ENCODE measurements around the gene BAIAP3. TPM values are rescaled to one million over a fixed set of nuclear protein-coding genes. Genes with fewer than 3 reads are reported as not detected.
A peak's percentile ranks its signal among the peaks of the same experiment; 100 is the strongest.
"Not testable (repeated sequence)": the region's sequence is repeated elsewhere in the genome, so short reads cannot be mapped to it uniquely, and the experiment has no call there.

BAIAP3 gene
- total RNA-seq, 1 donor from 2014 or later, result 11.4 TPM

GRCh38 chr16:1315081-1316032 is 18.1 kb upstream of the BAIAP3 start:
- FAIRE-seq (no peak), DNase-seq (ENCODE audit: low spot score in 2 of 2) (no peak)

GRCh38 chr16:1316033-1316405 is 17.4 kb upstream of the BAIAP3 start:
- no peak for FAIRE-seq
- no peak for DNase-seq (ENCODE audit: low spot score in 2 of 2)

GRCh38 chr16:1317479-1318267 is 15.8 kb upstream of the BAIAP3 start:
- FAIRE-seq, result no peak
- DNase-seq (ENCODE audit: low spot score in 2 of 2), result no peak

- FAIRE-seq (no peak), DNase-seq (ENCODE audit: low spot score in 2 of 2) (no peak)
Measured at GRCh38 chr16:1318268-1318545, 15.2 kb upstream of the BAIAP3 start.

- DNase-seq (ENCODE audit: low spot score in 2 of 2), result no peak
- FAIRE-seq, result no peak
Measured at GRCh38 chr16:1319041-1319440, 14.4 kb upstream of the BAIAP3 start.

- no peak for DNase-seq (ENCODE audit: low spot score in 2 of 2)
- FAIRE-seq, result no peak
Measured at GRCh38 chr16:1320097-1320496, 13.3 kb upstream of the BAIAP3 start.

- FAIRE-seq (no peak), DNase-seq (ENCODE audit: low spot score in 2 of 2) (no peak)
Measured at GRCh38 chr16:1320658-1321240, 12.7 kb upstream of the BAIAP3 start.

DNA sequence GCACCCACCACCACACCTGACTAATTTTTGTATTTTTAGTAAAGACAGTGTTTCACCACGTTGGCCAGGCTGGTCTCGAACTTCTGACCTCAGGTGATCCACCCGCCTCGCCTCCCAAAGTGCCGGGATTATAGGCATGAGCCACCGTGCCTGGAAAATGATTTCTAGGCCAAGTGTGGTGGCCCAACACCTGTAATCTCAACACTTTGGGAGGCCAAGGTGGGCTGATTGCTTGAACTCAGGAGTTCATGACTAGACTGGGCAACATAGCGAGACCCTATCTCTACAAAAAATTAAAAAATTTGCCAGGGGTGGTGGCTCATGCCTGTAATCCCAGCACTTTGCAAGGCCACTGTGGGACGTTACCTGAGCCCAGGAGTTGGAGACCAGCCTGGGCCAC is 11.0 kb upstream of the BAIAP3 start:
- FAIRE-seq (no peak), DNase-seq (ENCODE audit: low spot score in 2 of 2) (no peak)

- FAIRE-seq (no peak), DNase-seq (ENCODE audit: low spot score in 2 of 2) (peak; percentile 75 to 78)
Measured at GRCh38 chr16:1323296-1324239, 9.9 kb upstream of the BAIAP3 start.

- no peak for FAIRE-seq
Measured at GRCh38 chr16:1324286-1324826, 9.1 kb upstream of the BAIAP3 start.

DNA sequence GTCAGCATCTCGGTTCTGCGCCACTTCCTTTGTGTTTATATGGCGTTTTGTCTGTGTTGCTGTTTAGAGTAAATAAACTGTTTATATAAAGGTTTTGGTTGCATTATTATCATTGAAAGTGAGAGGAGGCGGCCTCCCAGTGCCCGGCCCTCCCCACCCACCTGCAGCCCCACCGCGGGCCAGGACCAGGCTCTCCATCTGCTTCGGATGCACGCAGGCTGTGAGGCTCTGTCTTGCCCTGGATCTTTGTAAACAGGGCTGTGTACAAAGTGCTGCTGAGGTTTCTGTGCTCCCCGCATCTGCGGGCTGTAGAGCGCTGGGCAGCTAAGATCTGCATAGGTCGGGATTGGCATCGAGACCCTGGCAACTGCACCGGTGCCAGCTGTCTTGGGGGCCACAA is 8.2 kb upstream of the BAIAP3 start:
- no peak for FAIRE-seq
- DNase-seq (ENCODE audit: low spot score in 2 of 2), result no peak

More at GRCh38 chr16:1324286-1324826, 9.1 kb upstream of the BAIAP3 start:
- DNase-seq (ENCODE audit: low spot score in 2 of 2), result no peak

- no peak for FAIRE-seq
- DNase-seq (ENCODE audit: low spot score in 2 of 2), result no peak
Measured at GRCh38 chr16:1325673-1326371, 7.6 kb upstream of the BAIAP3 start.

GRCh38 chr16:1326391-1326790 is 7.1 kb upstream of the BAIAP3 start:
- no peak for FAIRE-seq

DNA sequence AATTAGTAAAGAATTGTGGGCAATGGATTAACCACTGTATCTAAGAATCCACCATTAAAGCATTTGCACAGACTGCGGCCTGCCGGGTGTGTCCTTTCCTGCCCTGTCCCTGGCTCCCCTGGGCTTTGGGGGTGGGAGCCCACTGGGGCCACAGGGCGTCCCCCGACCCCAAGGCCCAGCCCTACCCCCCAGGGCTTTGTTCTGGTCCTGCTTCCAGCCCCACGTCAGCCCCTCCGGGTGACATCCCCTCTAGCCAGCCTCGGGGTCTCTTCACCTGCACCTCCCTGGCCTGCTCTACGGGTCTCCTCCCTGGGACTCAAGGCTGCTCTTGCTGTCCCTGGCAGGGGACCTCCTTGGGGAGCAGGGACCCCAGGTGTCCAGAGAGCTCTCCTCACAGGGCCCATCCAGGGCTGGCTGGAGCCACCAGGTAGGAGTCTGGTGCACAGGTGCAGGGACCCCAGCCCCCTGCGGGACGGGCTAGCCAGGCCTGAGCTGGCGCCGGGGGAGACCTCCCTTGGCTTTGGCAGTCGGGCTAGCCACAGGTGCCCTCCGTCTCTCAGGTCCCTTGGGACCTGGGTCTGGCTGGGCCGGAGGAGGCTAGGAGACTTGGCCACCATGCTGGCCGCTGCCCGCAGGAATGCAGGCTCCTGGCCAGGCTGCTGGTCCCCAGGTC is 6.4 kb upstream of the BAIAP3 start:
- FAIRE-seq (no peak), DNase-seq (ENCODE audit: low spot score in 2 of 2) (no peak)

More at GRCh38 chr16:1326391-1326790, 7.1 kb upstream of the BAIAP3 start:
- DNase-seq (ENCODE audit: low spot score in 2 of 2), result no peak

DNA sequence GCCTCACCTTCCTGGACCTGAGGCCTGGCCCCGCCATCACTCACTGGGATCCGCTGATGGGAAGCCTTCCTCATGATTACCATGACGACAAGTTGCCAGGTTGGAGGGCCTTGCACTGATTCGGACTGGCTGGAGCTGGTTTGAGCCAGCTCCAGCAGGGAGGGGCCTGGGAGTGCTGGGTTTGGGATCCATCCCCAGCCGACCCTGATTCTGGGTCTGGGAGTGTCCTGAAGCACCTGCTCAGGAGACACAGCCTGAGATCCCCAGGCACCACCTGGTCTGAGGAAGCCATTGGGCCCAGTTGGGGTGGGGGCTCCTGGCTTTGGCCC is 5.9 kb upstream of the BAIAP3 start:
- FAIRE-seq (no peak), DNase-seq (ENCODE audit: low spot score in 2 of 2) (no peak)

DNA sequence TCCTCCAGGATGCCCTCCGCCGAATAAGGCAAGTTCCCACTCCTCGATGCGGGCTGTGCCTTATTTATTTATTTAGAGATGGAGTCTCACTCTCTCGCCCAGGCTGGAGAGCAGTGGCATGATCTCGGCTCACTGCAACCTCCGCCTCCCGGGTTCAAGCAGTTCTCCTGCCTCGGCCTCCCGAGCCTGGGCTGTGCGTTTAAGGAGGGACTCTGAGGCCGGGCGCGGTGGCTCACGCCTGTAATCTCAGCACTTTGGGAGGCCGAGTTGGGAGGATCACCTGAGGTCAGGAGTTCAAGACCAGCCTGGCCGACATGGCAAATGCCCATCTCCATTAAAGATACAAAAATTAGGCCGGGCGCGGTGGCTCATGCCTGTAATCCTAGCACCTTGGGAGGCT is 5.3 kb upstream of the BAIAP3 start:
- not testable (repeated sequence) for DNase-seq (ENCODE audit: low spot score in 2 of 2); FAIRE-seq

DNA sequence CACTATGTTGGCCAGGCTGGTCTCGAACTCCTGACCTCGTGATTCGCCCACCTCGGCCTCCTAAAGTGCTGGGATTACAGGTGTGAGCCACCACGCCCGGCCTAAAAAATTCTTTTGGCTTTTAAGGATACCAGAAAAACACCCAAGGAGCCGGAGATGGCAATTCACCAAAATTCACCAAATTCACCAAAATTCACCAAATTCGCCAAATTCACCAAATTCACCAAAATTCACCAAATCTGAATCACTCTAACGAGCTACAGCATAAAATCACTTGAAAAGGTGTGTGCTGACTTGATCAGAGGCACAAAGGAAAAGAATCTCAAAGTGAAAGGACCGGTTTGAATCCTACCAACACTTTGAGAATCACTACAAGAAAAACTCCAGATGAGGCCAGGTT is 4.5 kb upstream of the BAIAP3 start:
- DNase-seq (ENCODE audit: low spot score in 2 of 2), result not testable (repeated sequence)

DNA sequence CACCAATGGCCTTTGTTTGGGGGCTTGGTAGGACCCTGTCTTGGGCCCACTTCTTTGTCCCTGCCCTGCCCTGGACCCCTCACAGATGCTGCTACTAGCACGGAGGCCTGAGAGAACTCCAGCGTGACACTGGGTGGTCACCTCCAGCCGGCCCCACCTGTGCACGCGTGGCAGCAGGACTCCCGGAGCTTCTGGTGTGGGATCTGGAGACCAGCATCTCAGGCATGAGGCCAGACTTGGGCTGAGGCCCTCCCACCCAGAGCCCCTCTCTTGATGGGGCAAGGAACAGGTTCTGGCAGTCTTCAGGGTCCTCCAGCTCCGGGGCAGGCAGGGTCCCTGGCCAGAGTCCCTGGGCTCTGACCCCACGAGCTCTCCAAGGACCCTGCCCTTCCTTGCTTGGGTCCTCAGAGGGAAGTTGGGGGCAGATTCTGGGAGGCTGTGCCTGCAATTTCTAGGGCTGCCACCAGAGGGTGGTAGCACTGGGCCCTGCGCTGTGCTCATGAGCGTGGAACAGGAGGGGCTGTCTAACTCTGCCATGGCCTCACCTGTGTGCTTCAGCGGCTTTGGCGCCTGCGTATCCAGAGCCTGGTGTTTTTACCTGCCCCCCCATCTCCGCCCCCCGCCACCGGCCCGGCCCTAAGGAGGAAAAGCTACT is 3.1 kb upstream of the BAIAP3 start:
- DNase-seq (ENCODE audit: low spot score in 2 of 2), result no peak

More for the DNA sequence above, 4.5 kb upstream of the BAIAP3 start:
- not testable (repeated sequence) for FAIRE-seq

More for the DNA sequence above, 3.1 kb upstream of the BAIAP3 start:
- no peak for FAIRE-seq
